ENCODE measurements around the gene RNF34. TPM values are rescaled to one million over a fixed set of nuclear protein-coding genes. Genes with fewer than 3 reads are reported as not detected.

RNF34 gene
- total RNA-seq, 2 experiments from 2014 or later, result 85.4 to 145 TPM

GRCh38 chr12:121427556-121428050, 27.7 kb downstream of the RNF34 start:
- no peak for DNase-seq (ENCODE audit: low spot score)
- POLR2A ChIA-PET, result interaction anchor here (0.6 kb wide), 1 partner anchor 27 kb away, joined by 4 read pairs; no protein-coding TSS in a partner anchor

GRCh38 chr12:121428883-121429282, 29.0 kb downstream of the RNF34 start:
- Histone ChIP-seq H3K27ac (ENCODE audit: low read depth, low read length, poor library complexity, severe bottlenecking) (peak overlapping the region; percentile 6), H4K20me1 (ENCODE audit: insufficient read depth, low read length) (no peaks in the 10 kb centered on the region), H2AFZ (ENCODE audit: low read length) (no peak overlapping the region), H3K9me3 (ENCODE audit: low read length) (peaks cover 10% of the 10 kb centered on the region; the same call in 1 of the 2 replicates), H3K4me1 (ENCODE audit: insufficient read depth, low read length, poor library complexity, severe bottlenecking) (peaks cover 32% of the 10 kb centered on the region), H3K4me2 (ENCODE audit: low read length) (no peak overlapping the region), H3K79me2 (ENCODE audit: insufficient read depth, low read depth, low read length) (peaks cover 14% of the 10 kb centered on the region; the same call in 1 of the 2 replicates), H3K9me2 (ENCODE audit: insufficient read depth, low read length) (no peaks in the 10 kb centered on the region), H3K4me3 (ENCODE audit: low read depth, low read length, poor library complexity, severe bottlenecking) (no peak overlapping the region), H3K36me3 (ENCODE audit: insufficient read depth, low read length) (peaks cover 95% of the 10 kb centered on the region)
- intact Hi-C loops (cut with micrococcal nuclease; ENCODE audit: unreplicated experiment), result no loop called here
- no peak for DNase-seq (ENCODE audit: low spot score)
- TF ChIP-seq EZH2phosphoT487 (IDR thresholded peaks at IDR 0.05; ENCODE audit: borderline replicate concordance, low read depth, low read length) (no peak), CTCF (conservative IDR thresholded peaks at IDR 0.05; ENCODE audit: low read length) (no peak)
- no TSS peak for BruUV-seq (replicated peaks)
- ChIA-PET CTCF (ENCODE audit: unreplicated experiment) (no interaction called here), POLR2A (no interaction called here)

More at GRCh38 chr12:121427556-121428050, 27.7 kb downstream of the RNF34 start:
- intact Hi-C loops (cut with micrococcal nuclease; ENCODE audit: unreplicated experiment), result no loop called here
- Histone ChIP-seq H2AFZ (ENCODE audit: low read length) (no peak overlapping the region), H3K4me1 (ENCODE audit: insufficient read depth, low read length, poor library complexity, severe bottlenecking) (peaks cover 35% of the 10 kb centered on the region), H3K4me2 (ENCODE audit: low read length) (no peak overlapping the region), H3K27ac (ENCODE audit: low read depth, low read length, poor library complexity, severe bottlenecking) (peak overlapping the region; percentile 94), H4K20me1 (ENCODE audit: insufficient read depth, low read length) (no peaks in the 10 kb centered on the region), H3K36me3 (ENCODE audit: insufficient read depth, low read length) (peaks cover 95% of the 10 kb centered on the region), H3K4me3 (ENCODE audit: low read depth, low read length, poor library complexity, severe bottlenecking) (no peak overlapping the region), H3K79me2 (ENCODE audit: insufficient read depth, low read depth, low read length) (peaks cover 14% of the 10 kb centered on the region; the same call in 1 of the 2 replicates), H3K9me2 (ENCODE audit: insufficient read depth, low read length) (no peaks in the 10 kb centered on the region), H3K9me3 (ENCODE audit: low read length) (peaks cover 10% of the 10 kb centered on the region; the same call in 1 of the 2 replicates)
- no peak for TF ChIP-seq EZH2phosphoT487 (IDR thresholded peaks at IDR 0.05; ENCODE audit: borderline replicate concordance, low read depth, low read length)
- no peak for TF ChIP-seq CTCF (conservative IDR thresholded peaks at IDR 0.05; ENCODE audit: low read length)
- CTCF ChIA-PET (ENCODE audit: unreplicated experiment), result no interaction called here
- no TSS peak for BruUV-seq (replicated peaks)

- H3K27ac ChIP-seq (ENCODE audit: low read depth, low read length, poor library complexity, severe bottlenecking), result no peak overlapping the region
- peaks cover 9% of the 10 kb centered on the region; the same call in 1 of the 2 replicates for H3K9me3 ChIP-seq (ENCODE audit: low read length)
- CTCF ChIA-PET (ENCODE audit: unreplicated experiment), result no interaction called here
- H2AFZ ChIP-seq (ENCODE audit: low read length), result no peak overlapping the region
- BruUV-seq (replicated peaks), result no TSS peak
- DNase-seq (ENCODE audit: low spot score), result no peak
- POLR2A ChIA-PET, result interaction anchor here (0.5 to 0.7 kb wide), 2 partner anchors 19 to 30 kb away, joined by 5 to 6 read pairs; no protein-coding TSS in a partner anchor
- H3K9me2 ChIP-seq (ENCODE audit: insufficient read depth, low read length), result no peaks in the 10 kb centered on the region
- peaks cover 12% of the 10 kb centered on the region for H3K4me1 ChIP-seq (ENCODE audit: insufficient read depth, low read length, poor library complexity, severe bottlenecking)
- intact Hi-C loops (cut with micrococcal nuclease; ENCODE audit: unreplicated experiment), result no loop called here
- H3K4me3 ChIP-seq (ENCODE audit: low read depth, low read length, poor library complexity, severe bottlenecking), result no peak overlapping the region
- H3K79me2 ChIP-seq (ENCODE audit: insufficient read depth, low read depth, low read length), result peaks cover 14% of the 10 kb centered on the region; the same call in 1 of the 2 replicates
- H3K4me2 ChIP-seq (ENCODE audit: low read length), result no peak overlapping the region
- no peaks in the 10 kb centered on the region for H4K20me1 ChIP-seq (ENCODE audit: insufficient read depth, low read length)
- TF ChIP-seq CTCF (conservative IDR thresholded peaks at IDR 0.05; ENCODE audit: low read length) (no peak), EZH2phosphoT487 (IDR thresholded peaks at IDR 0.05; ENCODE audit: borderline replicate concordance, low read depth, low read length) (no peak)
- peaks cover 99% of the 10 kb centered on the region for H3K36me3 ChIP-seq (ENCODE audit: insufficient read depth, low read length)
Measured at GRCh38 chr12:121430833-121431415, 31.0 kb downstream of the RNF34 start.

Measured in OCI-LY7 (cell line).